Right lobe of liver (tissue), 6 donors: ENCODE measurements around the gene AGRN. TPM values are rescaled to one million over a fixed set of nuclear protein-coding genes. Genes with fewer than 3 reads are reported as not detected.
"Not testable (repeated sequence)": the region's sequence is repeated elsewhere in the genome, so short reads cannot be mapped to it uniquely, and the experiment has no call there.

Experiments
- ATAC-seq, 4 donors: fragments of 200-7000 bp; cut with Tn5 transposase; one replicate each; pipeline ENCODE4 v1.9.1; 2020; ENCODE audit warnings: mild to moderate bottlenecking in 4 of 4, moderate library complexity in 4 of 4
- DNase-seq, 3 donors: peaks; one replicate each; pipeline ENCODE4 v3.0.0-alpha.2; 2020
- H3K27ac ChIP-seq, 3 donors: fragments of 200-600 bp; one replicate each; pipeline ENCODE4 v1.8.0; 2022
- H3K27me3 ChIP-seq, 2 donors: fragments of 200-600 bp; one replicate each; pipeline ENCODE4 v1.8.0; 2022
- H3K36me3 ChIP-seq, 4 donors: fragments of 200-600 bp; sonication (generic) in 1 of 4; one replicate each; pipeline versions ENCODE4 v1.5.1 to v1.8.0; 2017 to 2022; ENCODE audit warnings: control low read depth in 1 of 4
- H3K4me1 ChIP-seq, 4 donors: fragments of 200-600 bp; sonication (generic) in 1 of 4; one replicate each; pipeline versions ENCODE4 v1.5.1 to v1.8.0; 2017 to 2022; ENCODE audit warnings: control low read depth in 1 of 4
- H3K4me3 ChIP-seq, 3 donors: fragments of 200-600 bp; one replicate each; pipeline ENCODE4 v1.8.0; 2022
- H3K9me3 ChIP-seq, 4 donors: fragments of 200-600 bp; sonication (generic) in 1 of 4; one replicate each; pipeline versions ENCODE4 v1.5.1 to v1.8.0; 2017 to 2022; ENCODE audit warnings: control low read depth in 1 of 4
- CTCF ChIP-seq, 4 donors: fragments of 200-600 bp in 3 of 4; fragments of 450-650 bp in 1 of 4; IDR thresholded peaks; one replicate each; pipeline versions ENCODE4 v1.5.1 to v1.8.0; 2016 to 2022; ENCODE audit warnings: antibody characterized with exemption in 4 of 4, mild to moderate bottlenecking in 2 of 4
- POLR2A ChIP-seq: fragments of 450-650 bp; IDR thresholded peaks from one replicate; pipeline ENCODE4 v1.6.1; 2017; ENCODE audit warnings: antibody characterized with exemption, mild to moderate bottlenecking
- WGBS: methylation state at CpG from one replicate; pipeline ENCODE4 v1.1.6; 2018; ENCODE audit warnings: low coverage, low lambda C conversion rate; ENCODE audit not compliant: insufficient coverage; ENCODE audit errors: missing lambda C conversion rate; 5-methylcytosine and 5-hydroxymethylcytosine counted together
- intact Hi-C, 2 donors: fragments of 100-400 bp; cut with DNase I; formaldehyde crosslinking; loops; one replicate each; pipeline versions ENCODE4 v1.11.2 to v1.14.1; 2022
- total RNA-seq, 6 experiments: library from RNA; depleted of rRNA in 2 of 6; stranded (reverse); fragments of >200 nt in 2 of 6; fragmentation: NEBNext Ultra II Directional in 3 of 6; extraction: Animal tissue kit (Norgen Biotek cat#: 25700) in 3 of 6; gene quantifications; one replicate each; pipeline versions ENCODE4 v1.1.0 to v1.2.4, GENCODE V29; 2016 to 2023
- donor health status: DM: no; HTN: yes; CAD: no.
- donor health status: DM: no; HTN: no; CAD: no.
- donor health status: DM: no; HTN: no; CAD: no.
- donor health status: DM: no; HTN: yes; CAD: no.
- donor health status: DM: no; HTN: yes; CAD: no.

AGRN gene
- total RNA-seq, 6 experiments from 2014 or later, result 14.2 to 44.5 (median 35.2) TPM

DNA sequence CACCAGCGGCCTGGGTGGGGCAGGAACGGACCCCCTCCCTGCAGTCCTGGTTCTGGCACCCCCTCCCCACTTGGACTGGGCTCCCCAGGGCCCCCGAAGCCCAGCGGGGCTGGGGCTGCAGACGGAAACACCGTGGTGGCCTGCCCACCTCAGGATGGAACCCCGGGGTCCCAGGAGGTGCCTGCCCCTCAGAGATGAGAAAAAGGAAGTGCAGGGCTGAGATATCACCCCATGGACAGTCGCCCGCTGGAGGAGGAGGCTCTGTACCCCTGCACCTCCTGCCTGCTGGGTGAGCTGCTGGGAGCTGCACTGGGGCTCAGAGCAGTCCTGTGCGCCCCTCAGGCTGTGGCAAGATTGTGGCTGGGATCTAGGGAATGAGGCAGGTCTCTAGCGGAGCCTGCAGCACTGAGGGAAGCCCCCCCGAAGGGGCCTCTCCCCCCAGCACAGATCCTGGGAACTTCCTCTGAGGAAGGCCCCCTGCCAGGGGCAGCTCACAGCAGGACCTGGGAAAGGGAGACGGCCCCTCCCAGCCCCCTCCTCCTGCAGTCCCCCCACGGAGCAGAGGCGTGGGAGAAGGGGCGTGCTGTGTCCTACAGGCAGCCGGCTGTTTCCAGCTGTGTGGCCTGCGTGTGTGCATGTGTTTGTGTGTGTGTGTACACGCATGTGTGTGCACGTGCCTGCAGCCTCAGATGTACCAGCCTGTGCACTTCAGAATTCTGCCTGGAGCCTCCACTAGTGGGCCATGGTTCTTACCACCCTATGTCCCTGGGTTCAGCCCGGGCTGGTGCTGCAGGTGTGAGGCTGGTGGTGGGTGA lies 6.9 kb downstream of the AGRN start:
- H3K4me1 ChIP-seq, result no peaks in the 10 kb centered on the region
- 82% methylated on average over 4 of the region's 21 CpGs for WGBS
- no peaks in the 10 kb centered on the region for H3K9me3 ChIP-seq
- no peaks in the 10 kb centered on the region for H3K36me3 ChIP-seq
- ATAC-seq (no peak), DNase-seq (no peak)
- intact Hi-C loops, result no loop called here
- TF ChIP-seq POLR2A (no peak), CTCF (IDR thresholded peaks at IDR 0.05) (no peak)
- H3K27me3 ChIP-seq, result no peaks in the 10 kb centered on the region
- no peak overlapping the region for H3K27ac ChIP-seq
- no peak overlapping the region for H3K4me3 ChIP-seq

GRCh38 chr1:1027791-1028190 lies 7.9 kb downstream of the AGRN start:
- intact Hi-C loops, result no loop called here
- 20% methylated on average over 2 of the region's 17 CpGs for WGBS
- H3K27me3 ChIP-seq, result no peaks in the 10 kb centered on the region
- TF ChIP-seq POLR2A, result no peak
- no peak for TF ChIP-seq CTCF (IDR thresholded peaks at IDR 0.05)
- H3K4me1 ChIP-seq, result peaks cover 0 to 2% (median 0%) of the 10 kb centered on the region in 4 donors
- no peak overlapping the region for H3K4me3 ChIP-seq
- H3K36me3 ChIP-seq, result no peaks in the 10 kb centered on the region
- DNase-seq (no peak), ATAC-seq (no peak)
- H3K27ac ChIP-seq, result no peak overlapping the region
- no peaks in the 10 kb centered on the region for H3K9me3 ChIP-seq

DNA sequence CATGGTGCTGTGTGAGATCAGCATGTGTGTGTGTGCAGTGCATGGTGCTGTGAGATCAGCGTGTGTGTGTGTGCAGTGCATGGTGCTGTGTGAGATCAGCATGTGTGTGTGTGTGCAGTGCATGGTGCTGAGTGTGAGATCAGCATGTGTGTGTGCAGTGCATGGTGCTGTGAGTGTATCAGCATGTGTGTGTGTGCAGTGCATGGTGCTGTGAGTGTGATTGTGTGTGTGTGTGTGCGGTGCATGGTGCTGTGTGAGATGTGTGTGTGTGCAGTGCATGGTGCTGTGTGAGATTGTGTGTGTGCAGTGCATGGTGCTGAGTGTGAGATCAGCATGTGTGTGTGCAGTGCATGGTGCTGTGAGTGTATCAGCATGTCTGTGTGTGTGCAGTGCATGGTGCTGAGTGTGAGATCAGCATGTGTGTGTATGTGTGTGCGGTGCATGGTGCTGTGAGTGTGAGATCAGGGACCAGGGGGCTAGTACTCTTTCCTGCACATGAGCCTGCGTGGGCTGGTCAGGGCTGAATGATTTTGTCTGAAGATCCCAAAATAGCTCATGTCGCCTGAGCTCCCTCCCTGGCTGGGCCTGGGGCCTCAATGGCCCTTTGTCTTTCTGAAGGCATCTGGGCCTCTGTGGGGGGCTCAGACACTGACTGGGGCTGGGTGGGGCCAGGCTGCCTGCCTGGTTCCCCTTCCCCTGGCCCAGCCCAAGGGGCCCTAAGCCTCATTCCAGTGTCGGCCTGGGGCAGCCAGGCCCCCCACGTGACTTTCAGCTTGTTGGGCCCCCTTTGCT lies 11.1 kb downstream of the AGRN start:
- ATAC-seq, H3K27me3 ChIP-seq, H3K4me3 ChIP-seq, H3K9me3 ChIP-seq, DNase-seq, H3K27ac ChIP-seq, H3K36me3 ChIP-seq, H3K4me1 ChIP-seq, intact Hi-C loops: not testable (repeated sequence)
- WGBS, result 40% methylated on average over 1 of the region's 7 CpGs

- no peak for DNase-seq
- Histone ChIP-seq H3K27me3 (no peaks in the 10 kb centered on the region), H3K4me3 (no peak overlapping the region), H3K4me1 (peaks cover 0 to 7% (median 0%) of the 10 kb centered on the region in 4 donors), H3K27ac (no peak overlapping the region), H3K36me3 (no peaks in the 10 kb centered on the region), H3K9me3 (no peaks in the 10 kb centered on the region)
- intact Hi-C loops, result no loop called here
- no peak for TF ChIP-seq POLR2A
- TF ChIP-seq CTCF (IDR thresholded peaks at IDR 0.05), result no peak
- no peak for ATAC-seq
- 80% methylated on average over 1 of the region's 11 CpGs for WGBS
These were observed 11.8 kb downstream of the AGRN start for GRCh38 chr1:1031659-1032235.

GRCh38 chr1:1032424-1032823 lies 12.5 kb downstream of the AGRN start:
- WGBS, result 20% methylated on average over 2 of the region's 16 CpGs
- Histone ChIP-seq H3K4me3 (no peak overlapping the region), H3K36me3 (no peaks in the 10 kb centered on the region)

More at GRCh38 chr1:1032424-1032823, 12.5 kb downstream of the AGRN start:
- Histone ChIP-seq H3K27ac (no peak overlapping the region), H3K27me3 (no peaks in the 10 kb centered on the region), H3K4me1 (peaks cover 0 to 7% (median 0%) of the 10 kb centered on the region in 4 donors), H3K9me3 (no peaks in the 10 kb centered on the region)
- DNase-seq (no peak), ATAC-seq (peak; percentile 48 to 59 (median 56))
- no peak for TF ChIP-seq POLR2A
- no peak for TF ChIP-seq CTCF (IDR thresholded peaks at IDR 0.05)
- intact Hi-C loops, result no loop called here
